IMR-90 (cell line): ENCODE measurements around the gene RIMS1. TPM values are rescaled to one million over a fixed set of nuclear protein-coding genes. Genes with fewer than 3 reads are reported as not detected.

Experiments
- ATAC-seq: fragments of 200-7000 bp; cut with Tn5 transposase; 2 replicates; pipeline ENCODE4 v1.9.1; 2020; ENCODE audit warnings: low read depth, mild to moderate bottlenecking, moderate library complexity
- BruUV-seq: library from RNA; stranded (reverse); fragments of 400-500 nt; replicated peaks from 2 replicates; lab custom pipeline; 2021; lab: Mats Ljungman, UMichigan
- CTCF ChIA-PET: fragments of 300-600 bp; formaldehyde crosslinking; extraction: SDS; loops from one replicate; lab custom pipeline; 2021; ENCODE audit warnings: antibody characterized with exemption; lab: Yijun Ruan, JAX
- POLR2A ChIA-PET: fragments of 300-600 bp; sonication (Branson Sonifier 250); formaldehyde crosslinking; loops from one replicate; lab custom pipeline; 2022; ENCODE audit warnings: antibody characterized with exemption; ENCODE audit not compliant: unreplicated experiment; lab: Charles Lee
- DNase-seq: peaks from one replicate; pipeline ENCODE4 v3.0.0; 2013
- H2AFZ ChIP-seq: replicated peaks from 2 replicates; pipeline ENCODE3; 2013; ENCODE audit warnings: low read length, mild to moderate bottlenecking; ENCODE audit not compliant: poor library complexity
- H2AK5ac ChIP-seq: 2 replicates; pipeline ENCODE4 v1.6.1; 2013; ENCODE audit warnings: low read depth, low read length, inconsistent platforms
- H2AK9ac ChIP-seq: replicated peaks from 2 replicates; pipeline ENCODE3; 2013; ENCODE audit warnings: mild to moderate bottlenecking, low read depth, low read length, moderate library complexity; ENCODE audit not compliant: poor library complexity
- H2BK120ac ChIP-seq: 2 replicates; pipeline ENCODE4 v1.6.1; 2013; ENCODE audit warnings: low read depth, low read length, inconsistent platforms
- H2BK15ac ChIP-seq: 3 replicates; pipeline ENCODE4 v1.6.1; 2013; ENCODE audit warnings: low read depth, low read length, inconsistent platforms
- H2BK20ac ChIP-seq: 2 replicates; pipeline ENCODE4 v1.6.1; 2013; ENCODE audit warnings: low read depth, mild to moderate bottlenecking, inconsistent platforms, low read length, moderate library complexity
- H2BK5ac ChIP-seq: 2 replicates; pipeline ENCODE4 v1.6.1; 2013; ENCODE audit warnings: mild to moderate bottlenecking, low read depth, low read length, inconsistent platforms; ENCODE audit not compliant: poor library complexity, severe bottlenecking
- H3K14ac ChIP-seq: replicated peaks from 2 replicates; pipeline ENCODE4 v1.6.1; 2013; ENCODE audit warnings: low read depth, low read length, inconsistent platforms
- H3K18ac ChIP-seq: 2 replicates; pipeline ENCODE4 v1.6.1; 2013; ENCODE audit warnings: low read depth, low read length, control low read depth
- H3K23ac ChIP-seq: 2 replicates; pipeline ENCODE4 v1.6.1; 2013; ENCODE audit warnings: low read depth, low read length, inconsistent platforms
- H3K27ac ChIP-seq: 2 replicates; pipeline ENCODE4 v1.5.1; 2013; ENCODE audit warnings: mild to moderate bottlenecking, control low read depth, low read length; ENCODE audit not compliant: insufficient read depth
- H3K27me3 ChIP-seq: 2 replicates; pipeline ENCODE4 v1.6.1; 2013; ENCODE audit warnings: low read length; ENCODE audit not compliant: control insufficient read depth, insufficient read depth
- H3K36me3 ChIP-seq: 2 replicates; pipeline ENCODE4 v1.6.1; 2013; ENCODE audit warnings: low read length, mixed read lengths; ENCODE audit not compliant: control insufficient read depth, insufficient read depth
- H3K4ac ChIP-seq: 2 replicates; pipeline ENCODE4 v1.6.1; 2013; ENCODE audit warnings: low read depth, low read length, inconsistent platforms
- H3K4me1 ChIP-seq: 2 replicates; pipeline ENCODE4 v1.6.1; 2013; ENCODE audit warnings: low read length, mixed read lengths; ENCODE audit not compliant: control insufficient read depth, insufficient read depth
- H3K4me2 ChIP-seq: 2 replicates; pipeline ENCODE4 v1.6.1; 2013; ENCODE audit warnings: low read depth, mild to moderate bottlenecking, control low read depth, low read length, moderate library complexity
- H3K4me3 ChIP-seq: 2 replicates; pipeline ENCODE4 v1.5.1; 2013; ENCODE audit warnings: low read depth, mild to moderate bottlenecking, control low read depth, low read length, moderate library complexity; ENCODE audit not compliant: insufficient read depth
- H3K56ac ChIP-seq: 2 replicates; pipeline ENCODE4 v1.6.1; 2013; ENCODE audit warnings: low read length, inconsistent platforms; ENCODE audit not compliant: insufficient read depth; ENCODE audit errors: extremely low read depth
- H3K79me1 ChIP-seq, 2 experiments: 2 replicates each; pipeline ENCODE4 v1.6.1; 2013; ENCODE audit warnings: low read length in 2 of 2, inconsistent platforms in 1 of 2, low read depth in 1 of 2
- H3K9ac ChIP-seq: 2 replicates; pipeline ENCODE4 v1.6.1; 2013; ENCODE audit warnings: low read depth, low read length, control low read depth
- H3K9me1 ChIP-seq: 2 replicates; pipeline ENCODE4 v1.6.1; 2013; ENCODE audit warnings: low read length, inconsistent platforms; ENCODE audit not compliant: insufficient read depth
- H3K9me3 ChIP-seq: 2 replicates; pipeline ENCODE4 v1.6.1; 2013; ENCODE audit warnings: low read length; ENCODE audit not compliant: control insufficient read depth, insufficient read depth
- H4K20me1 ChIP-seq: 2 replicates; pipeline ENCODE4 v1.6.1; 2013; ENCODE audit warnings: low read length, inconsistent platforms; ENCODE audit not compliant: insufficient read depth
- H4K5ac ChIP-seq: 2 replicates; pipeline ENCODE4 v1.6.1; 2013; ENCODE audit warnings: mild to moderate bottlenecking, low read depth, low read length, control low read depth
- H4K8ac ChIP-seq, 2 experiments: 2 replicates each; pipeline ENCODE4 v1.6.1; 2013; ENCODE audit warnings: low read depth in 2 of 2, low read length in 2 of 2, control low read depth in 1 of 2, inconsistent platforms in 1 of 2
- H4K91ac ChIP-seq: 2 replicates; pipeline ENCODE4 v1.6.1; 2013; ENCODE audit warnings: low read depth, low read length, inconsistent platforms; ENCODE audit not compliant: insufficient read depth
- BHLHE40 ChIP-seq: fragments of 150-350 bp; IDR thresholded peaks from 2 replicates; pipeline ENCODE4 v1.6.1; 2016; ENCODE audit warnings: mild to moderate bottlenecking, low read depth, low read length
- CEBPB ChIP-seq: IDR thresholded peaks from 2 replicates; pipeline ENCODE4 v1.6.1; 2012; ENCODE audit warnings: low read depth, low read length, improper control_type of control experiment
- CHD1 ChIP-seq: IDR thresholded peaks from 2 replicates; pipeline ENCODE4 v1.6.1; 2012; ENCODE audit warnings: low read depth, low read length, improper control_type of control experiment
- FOS ChIP-seq: fragments of 150-350 bp; IDR thresholded peaks from 2 replicates; pipeline ENCODE4 v1.6.1; 2016; ENCODE audit warnings: low read depth, low read length
- MXI1 ChIP-seq: IDR thresholded peaks from 2 replicates; pipeline ENCODE4 v1.6.1; 2012; ENCODE audit warnings: low read depth, mild to moderate bottlenecking, low read length, moderate library complexity, borderline replicate concordance
- NFE2L2 ChIP-seq: fragments of 150-350 bp; IDR thresholded peaks from 2 replicates; pipeline ENCODE4 v1.6.1; 2016; ENCODE audit warnings: low read depth, mild to moderate bottlenecking, low read length
- POLR2A ChIP-seq: IDR thresholded peaks from 2 replicates; pipeline ENCODE4 v1.6.1; 2012; ENCODE audit warnings: mild to moderate bottlenecking, low read depth, low read length
- RFX5 ChIP-seq: IDR thresholded peaks from 2 replicates; pipeline ENCODE4 v1.8.0; 2012; ENCODE audit warnings: low read depth, mild to moderate bottlenecking, low read length, moderate library complexity
- SMC3 ChIP-seq: fragments of 150-350 bp; IDR thresholded peaks from 2 replicates; pipeline ENCODE4 v1.6.1; 2016; ENCODE audit warnings: low read depth, mild to moderate bottlenecking, antibody characterized with exemption, low read length, moderate library complexity
- WGBS, 2 experiments: methylation state at CpG; one replicate each; pipeline versions ENCODE4 v1.1.5 to v1.1.7; 2013; ENCODE audit warnings: missing lambda C conversion rate in 2 of 2; ENCODE audit not compliant: insufficient read length in 1 of 2; ENCODE audit errors: extremely low coverage in 2 of 2; 5-methylcytosine and 5-hydroxymethylcytosine counted together
- dilution Hi-C: fragments of 300-500 bp; cut with HindIII; formaldehyde crosslinking; loops from one replicate; pipeline ENCODE4 v1.14.3; 2018; ENCODE audit warnings: low sequenced_read_pairs; ENCODE audit not compliant: unreplicated experiment
- in situ Hi-C: fragments of 300-500 bp; cut with MboI; formaldehyde crosslinking; loops from 3 replicates; pipeline ENCODE4 v1.14.3; 2019; ENCODE audit warnings: low sequenced_read_pairs, inconsistent platforms, mixed read lengths
- intact Hi-C: fragments of 100-400 bp; cut with micrococcal nuclease; formaldehyde crosslinking; loops from 2 replicates; pipeline ENCODE4 v1.10.0; 2022
- polyA plus RNA-seq, 3 experiments: library from polyadenylated mRNA; depleted of rRNA; stranded (reverse); fragments of >200 nt; gene quantifications; 2 replicates each; pipeline ENCODE4 v1.2.3, GENCODE V29; 2012; ENCODE audit warnings: low replicate concordance in 1 of 3
- total RNA-seq: library from RNA; depleted of rRNA; stranded (reverse); fragments of >200 nt; gene quantifications from 2 replicates; pipeline ENCODE4 v1.2.3, GENCODE V29; 2012
- TF ChIP-seq, protein P1 (sequence below): fragments of 150-350 bp; IDR thresholded peaks from 2 replicates; pipeline ENCODE4 v1.6.1; 2017; ENCODE audit warnings: mild to moderate bottlenecking, antibody characterized with exemption, low read length, low read depth
- TF ChIP-seq, protein P2 (sequence below): fragments of 150-350 bp; IDR thresholded peaks from 2 replicates; pipeline ENCODE4 v1.6.1; 2016; ENCODE audit warnings: low read depth, mild to moderate bottlenecking, low read length, moderate library complexity, borderline replicate concordance

The RIMS1 gene
- total and polyA plus RNA-seq, 2 of the 4 experiments (the other 2 are of a cell fraction) = 0.44 to 3.8 TPM

DNA sequence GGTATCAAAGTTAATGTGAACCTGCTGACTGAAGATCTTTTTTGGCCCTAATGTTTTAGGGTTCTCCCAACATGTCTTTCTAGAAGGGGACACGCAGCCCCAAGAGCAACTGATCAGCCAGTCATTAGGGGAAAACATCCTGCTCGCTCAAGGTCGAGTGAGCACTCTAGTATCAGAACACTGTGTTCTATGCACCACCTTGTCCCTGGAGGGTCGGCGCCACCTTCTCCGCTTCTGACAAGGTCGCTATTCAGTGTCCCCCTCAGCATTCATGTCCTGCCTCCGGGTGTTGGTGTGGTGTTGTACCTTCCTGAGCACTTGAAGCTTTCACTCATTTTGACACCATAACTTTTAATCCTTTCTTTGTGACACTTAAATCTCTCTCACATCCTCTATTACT is 404.3 kb downstream of the RIMS1 start:
- Histone ChIP-seq H3K9ac (no peak overlapping the region), H4K20me1 (no peaks in the 10 kb centered on the region), H2AK5ac (peak overlapping the region; percentile 16; the same call in 1 of the 2 replicates), H3K9me3 (no peaks in the 10 kb centered on the region), H3K14ac (no peak overlapping the region), H3K23ac (no peak overlapping the region), H2BK20ac (no peak overlapping the region), H2AK9ac (no peak overlapping the region), H3K27ac (no peak overlapping the region), H2BK5ac (no peak overlapping the region), H3K27me3 (no peaks in the 10 kb centered on the region), H4K8ac (no peak overlapping the region), H3K4ac (no peak overlapping the region), H3K56ac (no peak overlapping the region), H2BK120ac (no peak overlapping the region), H3K79me1 (no peaks in the 10 kb centered on the region), H2BK15ac (no peak overlapping the region), H2AFZ (peak overlapping the region; percentile 17), H3K36me3 (no peaks in the 10 kb centered on the region), H4K91ac (no peak overlapping the region), H4K5ac (no peak overlapping the region), H3K4me3 (no peak overlapping the region), H3K18ac (no peak overlapping the region), H3K4me1 (no peaks in the 10 kb centered on the region), H3K9me1 (no peaks in the 10 kb centered on the region), H3K4me2 (no peak overlapping the region)
- in situ Hi-C loops (no loop called here), dilution Hi-C loops (no loop called here), intact Hi-C loops (no loop called here)
- ATAC-seq = no peak
- ChIA-PET CTCF (no interaction called here), POLR2A (no interaction called here)
- no CpG with 5 or more reads among the region's 8 CpGs for WGBS, 2 experiments
- no TSS peak for BruUV-seq
- TF ChIP-seq SMC3 = no peak
- no peak for TF ChIP-seq MXI1
- TF ChIP-seq CEBPB = no peak
- TF ChIP-seq BHLHE40 = no peak
- no peak for TF ChIP-seq POLR2A
- no peak for TF ChIP-seq NFE2L2
- TF ChIP-seq RFX5 = no peak
- TF ChIP-seq CHD1 = no peak
- TF ChIP-seq, protein P1, sequence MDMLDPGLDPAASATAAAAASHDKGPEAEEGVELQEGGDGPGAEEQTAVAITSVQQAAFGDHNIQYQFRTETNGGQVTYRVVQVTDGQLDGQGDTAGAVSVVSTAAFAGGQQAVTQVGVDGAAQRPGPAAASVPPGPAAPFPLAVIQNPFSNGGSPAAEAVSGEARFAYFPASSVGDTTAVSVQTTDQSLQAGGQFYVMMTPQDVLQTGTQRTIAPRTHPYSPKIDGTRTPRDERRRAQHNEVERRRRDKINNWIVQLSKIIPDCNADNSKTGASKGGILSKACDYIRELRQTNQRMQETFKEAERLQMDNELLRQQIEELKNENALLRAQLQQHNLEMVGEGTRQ = no peak
- no peak for TF ChIP-seq FOS
- TF ChIP-seq, protein P2, sequence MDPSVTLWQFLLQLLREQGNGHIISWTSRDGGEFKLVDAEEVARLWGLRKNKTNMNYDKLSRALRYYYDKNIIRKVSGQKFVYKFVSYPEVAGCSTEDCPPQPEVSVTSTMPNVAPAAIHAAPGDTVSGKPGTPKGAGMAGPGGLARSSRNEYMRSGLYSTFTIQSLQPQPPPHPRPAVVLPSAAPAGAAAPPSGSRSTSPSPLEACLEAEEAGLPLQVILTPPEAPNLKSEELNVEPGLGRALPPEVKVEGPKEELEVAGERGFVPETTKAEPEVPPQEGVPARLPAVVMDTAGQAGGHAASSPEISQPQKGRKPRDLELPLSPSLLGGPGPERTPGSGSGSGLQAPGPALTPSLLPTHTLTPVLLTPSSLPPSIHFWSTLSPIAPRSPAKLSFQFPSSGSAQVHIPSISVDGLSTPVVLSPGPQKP = no peak
- no peak for DNase-seq
